Measurements from ENCODE around the gene SYNPR.

- no peak for TF ChIP-seq CTCF (IDR thresholded peaks at IDR 0.05)
- TF ChIP-seq EP300 (IDR thresholded peaks at IDR 0.05), result no peak
These were observed 112.7 kb downstream of the SYNPR start for GRCh38 chr3:63390710-63391230.
